Measurements from ENCODE around the gene NDUFS3. TPM values are rescaled to one million over a fixed set of nuclear protein-coding genes. Genes with fewer than 3 reads are reported as not detected.
"Not testable (repeated sequence)": the region's sequence is repeated elsewhere in the genome, so short reads cannot be mapped to it uniquely, and the experiment has no call there.

Gene NDUFS3
- total RNA-seq (65.8 and 92.6 TPM in 2 replicates), polyA plus RNA-seq (107 and 125 TPM in 2 replicates)

- Histone ChIP-seq H4K20me1 (ENCODE audit: insufficient read depth, poor library complexity, severe bottlenecking) (no peaks in the 10 kb centered on the region), H3K9me3 (ENCODE audit: low read depth) (no peaks in the 10 kb centered on the region), H3K27ac (peak within 1 kb of the TSS; percentile 97), H3K4me2 (peak within 1 kb of the TSS; percentile 99), H3K4me3 (peak within 1 kb of the TSS; percentile 99), H2AFZ (peak within 1 kb of the TSS; percentile 97), H3K4me1 (ENCODE audit: insufficient read depth) (peaks cover 7% of the 10 kb centered on the region), H3K9me2 (replicated peaks; ENCODE audit: insufficient read depth) (no peaks in the 10 kb centered on the region), H3K27me3 (no peaks in the 10 kb centered on the region), H3K36me3 (replicated peaks; ENCODE audit: insufficient read depth, low read depth) (no peaks in the 10 kb centered on the region), H3K79me2 (peaks cover 51% of the 10 kb centered on the region)
- TF ChIP-seq EZH2 (IDR thresholded peaks at IDR 0.05; ENCODE audit: borderline replicate concordance) = no peak
- no peak for TF ChIP-seq EZH2phosphoT487 (IDR thresholded peaks at IDR 0.05; ENCODE audit: low read depth, severe bottlenecking, unreplicated experiment)
- peak; percentile 94 for DNase-seq (ENCODE audit: low spot score)
- 1% methylated on average over 63 of the region's 72 CpGs for WGBS (ENCODE audit: low lambda C conversion rate, missing lambda C conversion rate)
Measured at GRCh38 chr11:47578524-47579494, at the start of gene NDUFS3, which contains the start of gene KBTBD4. Gene NDUFS3, plus strand, starts transcription at chr11:47579074. Its CDS starts 18 bp downstream, at chr11:47579092. Gene KBTBD4, minus strand, starts transcription at chr11:47578970. Its CDS starts 19 bp downstream, at chr11:47578951.

DNA sequence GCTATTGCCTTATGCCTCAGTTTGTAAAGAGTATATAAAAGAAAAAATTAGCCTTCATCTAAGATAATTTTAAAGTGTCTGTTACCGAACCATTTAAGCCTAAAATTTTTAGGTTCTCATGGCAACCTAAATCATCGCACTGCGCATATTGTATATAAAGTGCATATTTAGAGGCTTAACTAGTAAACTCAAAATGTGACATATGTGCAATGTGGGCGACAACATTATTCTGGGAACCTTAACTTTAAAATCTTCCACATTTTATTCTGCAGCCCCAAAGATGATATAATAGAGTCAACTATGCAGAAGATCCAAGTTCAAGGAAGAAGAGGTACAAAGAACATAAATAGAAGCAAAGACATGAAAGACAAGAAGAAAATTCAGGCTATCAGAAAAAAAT, 48.9 kb upstream of the NDUFS3 start:
- no peak for TF ChIP-seq EZH2 (IDR thresholded peaks at IDR 0.05; ENCODE audit: borderline replicate concordance)
- TF ChIP-seq, protein P1, sequence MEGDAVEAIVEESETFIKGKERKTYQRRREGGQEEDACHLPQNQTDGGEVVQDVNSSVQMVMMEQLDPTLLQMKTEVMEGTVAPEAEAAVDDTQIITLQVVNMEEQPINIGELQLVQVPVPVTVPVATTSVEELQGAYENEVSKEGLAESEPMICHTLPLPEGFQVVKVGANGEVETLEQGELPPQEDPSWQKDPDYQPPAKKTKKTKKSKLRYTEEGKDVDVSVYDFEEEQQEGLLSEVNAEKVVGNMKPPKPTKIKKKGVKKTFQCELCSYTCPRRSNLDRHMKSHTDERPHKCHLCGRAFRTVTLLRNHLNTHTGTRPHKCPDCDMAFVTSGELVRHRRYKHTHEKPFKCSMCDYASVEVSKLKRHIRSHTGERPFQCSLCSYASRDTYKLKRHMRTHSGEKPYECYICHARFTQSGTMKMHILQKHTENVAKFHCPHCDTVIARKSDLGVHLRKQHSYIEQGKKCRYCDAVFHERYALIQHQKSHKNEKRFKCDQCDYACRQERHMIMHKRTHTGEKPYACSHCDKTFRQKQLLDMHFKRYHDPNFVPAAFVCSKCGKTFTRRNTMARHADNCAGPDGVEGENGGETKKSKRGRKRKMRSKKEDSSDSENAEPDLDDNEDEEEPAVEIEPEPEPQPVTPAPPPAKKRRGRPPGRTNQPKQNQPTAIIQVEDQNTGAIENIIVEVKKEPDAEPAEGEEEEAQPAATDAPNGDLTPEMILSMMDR (IDR thresholded peaks at IDR 0.05; ENCODE audit: poor library complexity) = no peak
- TF ChIP-seq EZH2phosphoT487 (IDR thresholded peaks at IDR 0.05; ENCODE audit: low read depth, severe bottlenecking, unreplicated experiment) = no peak
- H3K27me3 ChIP-seq = no peaks in the 10 kb centered on the region
- no peak for DNase-seq (ENCODE audit: low spot score)
- H4K20me1 ChIP-seq (ENCODE audit: insufficient read depth, poor library complexity, severe bottlenecking) = peaks cover 99% of the 10 kb centered on the region
- no peak overlapping the region for H3K4me2 ChIP-seq
- H3K36me3 ChIP-seq (replicated peaks; ENCODE audit: insufficient read depth, low read depth) = no peaks in the 10 kb centered on the region
- H3K27ac ChIP-seq = no peak overlapping the region
- peaks cover 100% of the 10 kb centered on the region for H3K79me2 ChIP-seq
- H3K9me3 ChIP-seq (ENCODE audit: low read depth) = no peaks in the 10 kb centered on the region
- H3K9me2 ChIP-seq (replicated peaks; ENCODE audit: insufficient read depth) = no peaks in the 10 kb centered on the region
- H3K4me1 ChIP-seq (ENCODE audit: insufficient read depth) = peaks cover 10% of the 10 kb centered on the region
- no peak overlapping the region for H2AFZ ChIP-seq
- no peak overlapping the region for H3K4me3 ChIP-seq
- WGBS (ENCODE audit: low lambda C conversion rate, missing lambda C conversion rate) = 89% methylated on average over 4 of the region's 4 CpGs

DNA sequence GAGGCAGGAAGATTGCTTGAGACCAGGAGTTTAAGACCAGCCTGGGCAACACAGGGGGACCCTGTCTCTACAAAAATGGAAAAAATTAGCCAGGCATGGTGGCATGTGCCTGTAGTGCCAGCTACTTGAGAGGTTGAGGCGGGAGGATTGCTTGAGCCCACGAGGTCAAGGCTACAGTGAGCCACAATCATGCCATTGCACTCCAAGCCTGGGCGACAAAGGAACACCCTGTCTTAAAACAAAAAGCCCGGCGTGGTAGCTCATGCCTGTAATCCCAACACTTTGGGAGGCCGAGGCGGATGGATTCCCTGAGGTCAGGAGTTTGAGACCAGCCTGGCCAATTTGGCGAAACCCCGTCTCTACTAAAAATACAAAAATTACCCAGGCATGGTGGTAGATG, 48.2 kb upstream of the NDUFS3 start:
- Histone ChIP-seq H4K20me1 (ENCODE audit: insufficient read depth, poor library complexity, severe bottlenecking) (peaks cover 98% of the 10 kb centered on the region), H3K79me2 (peaks cover 100% of the 10 kb centered on the region)
- not testable (repeated sequence) for H2AFZ ChIP-seq; H3K4me3 ChIP-seq; DNase-seq (ENCODE audit: low spot score); H3K9me2 ChIP-seq (replicated peaks; ENCODE audit: insufficient read depth); H3K27ac ChIP-seq; H3K4me1 ChIP-seq (ENCODE audit: insufficient read depth); H3K9me3 ChIP-seq (ENCODE audit: low read depth); H3K27me3 ChIP-seq; H3K4me2 ChIP-seq; H3K36me3 ChIP-seq (replicated peaks; ENCODE audit: insufficient read depth, low read depth)
- 95% methylated on average over 9 of the region's 9 CpGs for WGBS (ENCODE audit: low lambda C conversion rate, missing lambda C conversion rate)

DNA sequence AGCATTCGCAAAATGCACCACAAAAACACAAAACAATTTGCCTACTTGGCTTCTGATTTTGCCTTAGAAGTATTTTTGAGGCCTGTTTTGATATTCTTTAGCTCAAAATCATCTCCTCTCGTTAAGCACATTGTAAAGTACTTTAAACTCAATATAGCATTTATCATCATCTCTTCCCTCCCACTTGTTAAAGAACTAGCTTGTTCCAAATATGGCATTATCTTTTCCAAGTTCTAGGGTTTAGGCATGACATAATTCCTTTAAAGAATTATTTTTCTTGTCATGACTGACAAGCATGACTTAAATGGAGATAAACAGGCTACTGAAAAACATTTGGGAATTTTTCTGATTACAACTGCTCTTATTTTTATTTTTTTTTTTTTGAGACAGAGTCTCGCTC, 47.2 kb upstream of the NDUFS3 start:
- TF ChIP-seq EZH2 (IDR thresholded peaks at IDR 0.05; ENCODE audit: borderline replicate concordance) (no peak), EZH2phosphoT487 (IDR thresholded peaks at IDR 0.05; ENCODE audit: low read depth, severe bottlenecking, unreplicated experiment) (no peak)
- TF ChIP-seq, protein P1 (IDR thresholded peaks at IDR 0.05; ENCODE audit: poor library complexity) = no peak
- no peaks in the 10 kb centered on the region for H3K9me2 ChIP-seq (replicated peaks; ENCODE audit: insufficient read depth)
- DNase-seq (ENCODE audit: low spot score) = no peak
- no peak overlapping the region for H3K27ac ChIP-seq
- peaks cover 98% of the 10 kb centered on the region for H4K20me1 ChIP-seq (ENCODE audit: insufficient read depth, poor library complexity, severe bottlenecking)
- H3K79me2 ChIP-seq = peaks cover 100% of the 10 kb centered on the region
- H3K9me3 ChIP-seq (ENCODE audit: low read depth) = no peaks in the 10 kb centered on the region
- H3K4me2 ChIP-seq = no peak overlapping the region
- no peaks in the 10 kb centered on the region for H3K36me3 ChIP-seq (replicated peaks; ENCODE audit: insufficient read depth, low read depth)
- no peak overlapping the region for H3K4me3 ChIP-seq
- no peaks in the 10 kb centered on the region for H3K27me3 ChIP-seq
- WGBS (ENCODE audit: low lambda C conversion rate, missing lambda C conversion rate) = 94% methylated on average over 3 of the region's 3 CpGs
- H3K4me1 ChIP-seq (ENCODE audit: insufficient read depth) = peaks cover 11% of the 10 kb centered on the region
- H2AFZ ChIP-seq = no peak overlapping the region

Measured in hepatocyte (in vitro differentiated cells).